KMS-11 (cell line): Measurements from ENCODE around the gene GULP1.

Experiments used
- H2AFZ ChIP-seq: fragments of 200-600 bp; sonication (generic); 2 replicates; pipeline ENCODE4 v1.6.1; 2016; ENCODE audit warnings: antibody characterized with exemption, mixed run types, low read depth
- H3K27ac ChIP-seq: fragments of 200-600 bp; sonication (generic); 2 replicates; pipeline ENCODE4 v1.6.1; 2016; ENCODE audit warnings: mild to moderate bottlenecking, mixed run types
- H3K27me3 ChIP-seq: fragments of 200-600 bp; sonication (generic); 2 replicates; pipeline ENCODE4 v1.6.1; 2017; ENCODE audit warnings: mild to moderate bottlenecking, low read depth, mixed run types, moderate library complexity; ENCODE audit not compliant: insufficient read depth
- H3K36me3 ChIP-seq: fragments of 200-600 bp; sonication (generic); 2 replicates; pipeline ENCODE4 v1.6.1; 2017; ENCODE audit warnings: mild to moderate bottlenecking, mixed run types; ENCODE audit not compliant: insufficient read depth
- H3K4me1 ChIP-seq: fragments of 200-600 bp; sonication (generic); 2 replicates; pipeline ENCODE4 v1.6.1; 2016; ENCODE audit warnings: mild to moderate bottlenecking, low read depth, mixed run types; ENCODE audit not compliant: poor library complexity, severe bottlenecking
- H3K4me2 ChIP-seq: fragments of 200-600 bp; sonication (generic); 2 replicates; pipeline ENCODE4 v1.7.0; 2016; ENCODE audit warnings: mild to moderate bottlenecking, mixed run types
- H3K4me3 ChIP-seq: fragments of 200-600 bp; sonication (generic); IDR thresholded peaks from 2 replicates; pipeline ENCODE4 v1.6.1; 2017; ENCODE audit warnings: low read depth, low read length, mixed read lengths; ENCODE audit not compliant: insufficient read depth
- H3K79me2 ChIP-seq: fragments of 200-600 bp; sonication (generic); 2 replicates; pipeline ENCODE4 v1.6.1; 2016; ENCODE audit warnings: low read depth, mixed run types; ENCODE audit not compliant: insufficient read depth
- H3K9ac ChIP-seq: fragments of 200-600 bp; sonication (generic); 2 replicates; pipeline ENCODE4 v1.6.1; 2016; ENCODE audit warnings: mild to moderate bottlenecking, mixed run types
- H4K20me1 ChIP-seq: fragments of 200-600 bp; sonication (generic); 2 replicates; pipeline ENCODE4 v1.6.1; 2016; ENCODE audit warnings: mild to moderate bottlenecking, mixed run types; ENCODE audit not compliant: insufficient read depth
- CTCF ChIP-seq: fragments of 200-600 bp; sonication (generic); conservative IDR thresholded peaks from 2 replicates; pipeline ENCODE4 v1.6.1; 2017; ENCODE audit warnings: low read depth, mild to moderate bottlenecking, antibody characterized with exemption, low read length, moderate library complexity, mixed read lengths

Gene GULP1

GRCh38 chr2:188248513-188248912, 43.2 kb upstream of the GULP1 start:
- H2AFZ ChIP-seq = no peak overlapping the region
- no peak overlapping the region for H3K4me3 ChIP-seq
- H3K36me3 ChIP-seq = no peaks in the 10 kb centered on the region
- no peak overlapping the region for H3K4me2 ChIP-seq
- H3K79me2 ChIP-seq = no peaks in the 10 kb centered on the region
- H3K27ac ChIP-seq = no peak overlapping the region
- no peak for TF ChIP-seq CTCF
- no peaks in the 10 kb centered on the region for H4K20me1 ChIP-seq
- no peak overlapping the region for H3K9ac ChIP-seq
- H3K4me1 ChIP-seq = no peaks in the 10 kb centered on the region
- no peaks in the 10 kb centered on the region for H3K27me3 ChIP-seq

GRCh38 chr2:188251034-188251433, 40.6 kb upstream of the GULP1 start:
- Histone ChIP-seq H4K20me1 (no peaks in the 10 kb centered on the region), H3K4me3 (no peak overlapping the region), H3K27me3 (no peaks in the 10 kb centered on the region), H3K27ac (no peak overlapping the region), H3K9ac (no peak overlapping the region), H3K4me2 (no peak overlapping the region), H3K79me2 (no peaks in the 10 kb centered on the region), H2AFZ (no peak overlapping the region), H3K36me3 (no peaks in the 10 kb centered on the region), H3K4me1 (no peaks in the 10 kb centered on the region)
- TF ChIP-seq CTCF = no peak

- no peaks in the 10 kb centered on the region for H3K4me1 ChIP-seq
- H3K27me3 ChIP-seq = no peaks in the 10 kb centered on the region
- no peaks in the 10 kb centered on the region for H4K20me1 ChIP-seq
- no peak overlapping the region for H3K27ac ChIP-seq
- H3K9ac ChIP-seq = no peak overlapping the region
- TF ChIP-seq CTCF = no peak
- H3K4me2 ChIP-seq = no peak overlapping the region
- H3K4me3 ChIP-seq = no peak overlapping the region
- no peaks in the 10 kb centered on the region for H3K79me2 ChIP-seq
- no peaks in the 10 kb centered on the region for H3K36me3 ChIP-seq
- no peak overlapping the region for H2AFZ ChIP-seq
Observed at GRCh38 chr2:188256420-188256819, 35.3 kb upstream of the GULP1 start.

GRCh38 chr2:188265315-188265714, 26.4 kb upstream of the GULP1 start:
- Histone ChIP-seq H3K4me1 (no peaks in the 10 kb centered on the region), H3K79me2 (no peaks in the 10 kb centered on the region), H3K27me3 (no peaks in the 10 kb centered on the region), H3K9ac (no peak overlapping the region), H4K20me1 (no peaks in the 10 kb centered on the region), H3K36me3 (no peaks in the 10 kb centered on the region), H3K4me3 (no peak overlapping the region), H3K27ac (no peak overlapping the region), H3K4me2 (no peak overlapping the region), H2AFZ (no peak overlapping the region)
- no peak for TF ChIP-seq CTCF

GRCh38 chr2:188267776-188268175, 23.9 kb upstream of the GULP1 start:
- Histone ChIP-seq H3K27me3 (no peaks in the 10 kb centered on the region), H3K36me3 (no peaks in the 10 kb centered on the region), H4K20me1 (no peaks in the 10 kb centered on the region), H3K4me1 (no peaks in the 10 kb centered on the region), H3K4me3 (no peak overlapping the region), H3K4me2 (no peak overlapping the region), H3K27ac (no peak overlapping the region), H3K79me2 (no peaks in the 10 kb centered on the region), H2AFZ (no peak overlapping the region), H3K9ac (no peak overlapping the region)
- TF ChIP-seq CTCF = no peak
